ENCODE data around the gene TCIRG1.
"Not testable (repeated sequence)": the region's sequence is repeated elsewhere in the genome, so short reads cannot be mapped to it uniquely, and the experiment has no call there.

TCIRG1 gene

DNA sequence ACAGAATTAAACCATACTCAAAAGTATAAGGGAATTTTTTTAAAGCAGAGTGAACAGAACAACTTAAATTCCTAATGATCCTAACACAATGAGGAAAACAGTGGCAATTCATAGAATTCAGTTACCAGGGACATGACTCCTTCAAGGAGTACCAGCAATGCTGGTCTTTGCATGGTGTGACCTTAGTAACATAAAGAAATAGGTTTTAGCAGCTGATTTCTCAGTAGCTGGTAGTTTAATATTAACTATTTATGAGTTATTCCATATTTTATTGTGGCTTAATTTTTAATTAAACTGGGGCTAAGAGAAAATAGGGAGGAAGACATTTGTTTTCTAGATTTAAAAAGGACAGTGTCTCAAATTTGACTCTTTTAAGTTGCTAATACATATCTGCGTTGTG, 51.5 kb downstream of the TCIRG1 start:
- H3K4me3 Mint-ChIP-seq = no peak overlapping the region
- no peak overlapping the region for H3K27ac Mint-ChIP-seq
- no peaks in the 10 kb centered on the region for H3K9me3 Mint-ChIP-seq
- H3K36me3 Mint-ChIP-seq (ENCODE audit: low read depth) = peaks cover 8% of the 10 kb centered on the region
- peaks cover 8% of the 10 kb centered on the region for H3K4me1 Mint-ChIP-seq (ENCODE audit: low read depth)
- no peaks in the 10 kb centered on the region for H3K27me3 Mint-ChIP-seq

DNA sequence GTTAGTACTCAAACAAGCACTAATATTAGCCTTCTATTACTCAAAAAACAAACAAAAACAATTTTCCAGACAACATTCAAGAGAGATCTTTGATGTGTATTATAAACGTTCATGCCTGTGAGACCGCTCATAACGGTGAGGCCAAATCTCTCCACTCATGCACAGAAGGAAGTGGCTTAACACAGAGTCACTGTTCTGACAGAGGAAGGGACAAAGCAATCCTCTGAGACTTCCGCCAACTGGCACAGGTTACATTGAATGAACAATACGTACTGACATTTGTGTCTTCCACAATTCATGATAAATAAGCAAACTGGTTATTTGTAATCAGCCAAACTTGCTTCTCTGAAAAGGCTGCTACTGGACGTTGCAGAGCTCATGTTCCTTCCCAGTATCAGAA, 51.9 kb downstream of the TCIRG1 start:
- H3K9me3 Mint-ChIP-seq = no peaks in the 10 kb centered on the region
- H3K4me1 Mint-ChIP-seq (ENCODE audit: low read depth) = peaks cover 8% of the 10 kb centered on the region
- no peak overlapping the region for H3K27ac Mint-ChIP-seq
- no peaks in the 10 kb centered on the region for H3K27me3 Mint-ChIP-seq
- peaks cover 8% of the 10 kb centered on the region for H3K36me3 Mint-ChIP-seq (ENCODE audit: low read depth)
- no peak overlapping the region for H3K4me3 Mint-ChIP-seq

DNA sequence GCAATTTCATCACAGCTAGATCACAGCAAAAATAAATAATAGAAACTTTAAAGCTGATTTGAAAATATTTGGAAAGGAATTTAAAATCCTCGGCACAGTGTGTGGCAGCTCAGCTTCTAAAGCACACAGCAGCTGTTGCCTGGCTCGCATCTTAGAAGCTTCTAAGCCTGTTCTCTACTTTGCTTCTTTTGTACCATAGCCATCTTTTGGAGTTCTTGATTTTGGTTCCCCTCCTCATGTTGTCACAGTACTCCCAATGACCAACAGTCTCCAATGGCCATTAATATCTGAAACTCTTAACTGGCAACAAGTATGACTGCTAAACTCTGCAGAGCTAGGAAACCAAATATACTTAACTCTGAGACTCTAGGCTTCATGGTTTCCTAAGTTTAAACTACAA, 53.6 kb downstream of the TCIRG1 start:
- Mint-ChIP-seq H3K27me3 (no peaks in the 10 kb centered on the region), H3K27ac (no peak overlapping the region), H3K9me3 (no peaks in the 10 kb centered on the region), H3K4me1 (ENCODE audit: low read depth) (peaks cover 8% of the 10 kb centered on the region), H3K4me3 (no peak overlapping the region), H3K36me3 (ENCODE audit: low read depth) (peaks cover 14% of the 10 kb centered on the region)

DNA sequence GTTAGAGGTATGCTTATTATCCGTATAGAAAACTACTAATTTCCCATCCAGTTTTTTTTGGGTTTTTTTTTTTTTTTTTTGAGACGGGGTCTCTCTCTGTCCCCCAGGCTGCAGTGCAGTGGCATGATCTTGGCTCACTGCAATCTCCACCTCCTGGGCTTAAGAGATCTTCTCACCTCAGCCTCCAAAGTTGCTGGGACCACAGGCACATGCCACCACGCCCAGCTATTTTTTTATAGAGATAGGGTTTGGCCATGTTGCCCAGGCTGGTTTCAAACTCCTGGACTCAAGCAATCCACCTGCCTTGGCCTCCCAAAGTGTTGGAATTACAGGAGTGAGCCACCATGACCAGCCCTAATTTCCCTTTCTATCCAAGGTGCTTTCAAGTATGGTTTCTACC, 54.1 kb downstream of the TCIRG1 start:
- H3K27ac Mint-ChIP-seq, H3K27me3 Mint-ChIP-seq, H3K9me3 Mint-ChIP-seq, H3K4me3 Mint-ChIP-seq: not testable (repeated sequence)
- peaks cover 19% of the 10 kb centered on the region for H3K36me3 Mint-ChIP-seq (ENCODE audit: low read depth)
- peaks cover 11% of the 10 kb centered on the region for H3K4me1 Mint-ChIP-seq (ENCODE audit: low read depth)

DNA sequence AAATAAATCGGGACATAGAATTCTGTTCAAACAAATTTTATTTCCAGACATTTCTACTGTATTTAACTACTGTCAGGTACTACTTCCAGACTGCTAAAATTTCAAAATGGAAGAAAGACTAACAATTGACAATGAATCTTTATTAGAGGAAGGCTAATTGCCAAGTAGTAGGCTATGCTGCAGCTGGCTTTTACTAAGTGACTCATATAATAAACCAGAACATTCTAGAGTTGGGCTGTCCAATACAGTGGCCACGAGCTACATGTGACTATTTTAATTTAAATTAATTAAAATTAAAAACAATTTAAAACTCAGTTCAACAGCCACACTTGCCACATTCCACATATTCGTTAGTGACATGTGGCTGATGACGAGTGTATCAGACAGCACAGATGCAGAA, 54.7 kb downstream of the TCIRG1 start:
- Mint-ChIP-seq H3K27me3 (no peaks in the 10 kb centered on the region), H3K27ac (no peak overlapping the region), H3K36me3 (ENCODE audit: low read depth) (peaks cover 19% of the 10 kb centered on the region), H3K4me3 (no peak overlapping the region), H3K9me3 (no peaks in the 10 kb centered on the region), H3K4me1 (ENCODE audit: low read depth) (peaks cover 11% of the 10 kb centered on the region)

DNA sequence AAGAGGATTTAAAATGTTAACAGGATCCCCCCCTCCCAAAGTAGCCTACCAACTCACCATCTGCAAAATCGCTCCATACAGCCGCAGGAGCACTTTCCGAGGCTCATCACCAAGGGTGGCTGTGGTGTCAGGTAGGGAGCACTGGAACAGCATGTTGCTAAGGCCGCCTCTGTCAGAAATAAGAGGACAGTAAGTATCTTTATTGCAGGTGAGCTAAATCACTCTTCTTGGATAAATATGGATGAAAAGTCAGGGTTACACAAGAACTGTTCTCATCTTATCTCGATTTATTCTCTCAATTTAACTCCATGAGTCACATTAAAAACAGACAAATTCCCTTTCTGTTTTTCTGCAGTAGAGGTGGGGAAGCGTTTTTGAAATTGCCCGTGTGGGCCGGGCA, 58.1 kb downstream of the TCIRG1 start:
- Mint-ChIP-seq H3K9me3 (no peaks in the 10 kb centered on the region), H3K36me3 (ENCODE audit: low read depth) (peaks cover 19% of the 10 kb centered on the region), H3K4me3 (no peak overlapping the region), H3K27me3 (no peaks in the 10 kb centered on the region), H3K27ac (no peak overlapping the region), H3K4me1 (ENCODE audit: low read depth) (peaks cover 27% of the 10 kb centered on the region)

DNA sequence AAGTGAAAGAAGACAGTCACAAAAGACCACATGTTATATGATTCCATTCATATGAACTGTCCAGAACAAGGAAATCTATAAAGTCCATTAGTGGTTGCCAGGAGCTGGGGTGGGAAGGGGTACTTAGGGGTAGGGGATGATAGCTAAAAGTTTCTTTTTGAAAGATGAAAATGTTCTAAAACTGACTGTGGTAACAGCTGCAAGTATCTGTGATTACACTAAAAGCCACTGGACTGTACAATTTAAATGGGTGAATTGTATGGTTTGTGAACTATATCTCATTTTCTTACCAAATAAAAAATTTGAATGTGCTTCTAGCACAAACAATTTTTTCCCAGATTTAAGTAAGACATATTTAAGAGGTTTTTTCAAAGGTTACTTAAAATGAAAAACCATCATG, 60.2 kb downstream of the TCIRG1 start:
- Mint-ChIP-seq H3K27me3 (no peaks in the 10 kb centered on the region), H3K27ac (no peak overlapping the region), H3K9me3 (no peaks in the 10 kb centered on the region), H3K4me3 (peak overlapping the region; percentile 63), H3K36me3 (ENCODE audit: low read depth) (peaks cover 20% of the 10 kb centered on the region), H3K4me1 (ENCODE audit: low read depth) (peaks cover 27% of the 10 kb centered on the region)

DNA sequence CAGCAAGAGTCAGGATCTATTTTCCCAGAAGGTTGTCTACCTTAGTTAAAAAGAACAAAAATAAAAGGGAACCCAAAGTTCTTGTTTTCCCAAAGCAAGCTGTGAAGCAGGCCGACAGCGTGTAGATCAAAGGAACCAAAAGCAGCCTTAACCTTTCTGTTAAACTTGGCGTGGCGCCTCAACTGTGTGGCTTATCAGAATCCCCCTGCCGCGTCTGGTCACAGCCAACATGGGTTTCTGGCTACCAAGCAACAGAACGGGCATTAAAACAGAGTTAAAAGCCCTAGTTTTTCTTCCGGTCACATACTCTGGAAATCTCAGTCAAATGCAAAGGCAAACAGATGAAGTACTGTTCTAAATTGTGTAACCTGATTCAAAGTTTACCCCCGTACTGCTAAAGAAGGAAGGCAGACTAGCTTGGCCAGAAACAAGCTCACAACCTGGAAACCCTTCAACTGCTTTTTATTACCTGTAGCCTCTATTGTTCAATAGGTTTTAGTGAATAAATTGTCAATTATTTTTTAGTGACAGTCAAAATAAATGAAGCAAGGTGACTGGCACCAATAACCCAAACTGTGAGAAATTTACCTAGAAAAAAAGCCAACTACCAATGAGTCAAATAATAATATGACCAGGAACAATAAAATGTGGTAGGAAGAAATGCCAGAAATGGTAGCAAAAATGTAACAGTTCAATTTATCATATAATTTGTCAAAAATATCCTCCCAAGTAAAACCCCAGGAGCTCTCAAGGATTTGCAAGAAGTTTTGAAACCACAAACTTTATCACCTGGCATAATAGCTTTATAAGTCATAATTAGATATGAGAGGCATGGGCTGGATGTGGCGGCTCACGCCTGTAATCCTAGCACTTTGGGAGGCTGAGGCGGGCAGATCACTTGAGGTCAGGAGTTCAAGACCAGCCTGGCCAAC, 60.9 kb downstream of the TCIRG1 start:
- Mint-ChIP-seq H3K4me1 (ENCODE audit: low read depth) (peaks cover 27% of the 10 kb centered on the region), H3K36me3 (ENCODE audit: low read depth) (peaks cover 18% of the 10 kb centered on the region), H3K4me3 (peak overlapping the region; percentile 63), H3K27ac (peak overlapping the region; percentile 40), H3K9me3 (no peaks in the 10 kb centered on the region), H3K27me3 (no peaks in the 10 kb centered on the region)
